IPS DF 4.7 (cell line): ENCODE results near the gene BRD7.

Source experiments
- DNase-seq: peaks from one replicate; pipeline ENCODE4 v3.0.0-alpha.2; 2013; ENCODE audit warnings: low spot score; ENCODE audit errors: extremely low read depth

The BRD7 gene

GRCh38 chr16:50304467-50305440, 64.0 kb downstream of the BRD7 start:
- no peak for DNase-seq

GRCh38 chr16:50303605-50304466, 65.0 kb downstream of the BRD7 start:
- no peak for DNase-seq

GRCh38 chr16:50303041-50303604, 65.7 kb downstream of the BRD7 start:
- DNase-seq = no peak

- no peak for DNase-seq
These were observed 66.2 kb downstream of the BRD7 start for GRCh38 chr16:50302472-50303005.

GRCh38 chr16:50301626-50302471, 66.9 kb downstream of the BRD7 start:
- DNase-seq = no peak

- no peak for DNase-seq
These were observed 67.7 kb downstream of the BRD7 start for GRCh38 chr16:50300942-50301625.

GRCh38 chr16:50299508-50300105, 69.2 kb downstream of the BRD7 start:
- DNase-seq = no peak

GRCh38 chr16:50298591-50299507, 69.9 kb downstream of the BRD7 start:
- no peak for DNase-seq

- no peak for DNase-seq
These were observed 70.7 kb downstream of the BRD7 start for GRCh38 chr16:50298075-50298460.

GRCh38 chr16:50297301-50298074, 71.3 kb downstream of the BRD7 start:
- no peak for DNase-seq

GRCh38 chr16:50296807-50297206, 72.0 kb downstream of the BRD7 start:
- no peak for DNase-seq

- no peak for DNase-seq
These were observed 73.2 kb downstream of the BRD7 start for GRCh38 chr16:50295541-50296132.

GRCh38 chr16:50294955-50295354, 73.8 kb downstream of the BRD7 start:
- no peak for DNase-seq

GRCh38 chr16:50293994-50294855, 74.6 kb downstream of the BRD7 start:
- DNase-seq = no peak

- no peak for DNase-seq
These were observed 75.6 kb downstream of the BRD7 start for GRCh38 chr16:50293041-50293783.

- no peak for DNase-seq
These were observed 76.2 kb downstream of the BRD7 start for GRCh38 chr16:50292566-50292948.
